Activated CD4-positive, alpha-beta memory T cell treated with anti-CD3 and anti-CD28 coated beads, Interleukin-2, amount 10 ng/mL, durations not matched to agents 7 days and 5 days (primary cell): Measurements from ENCODE around the gene CYFIP2. TPM values are rescaled to one million over a fixed set of nuclear protein-coding genes. Genes with fewer than 3 reads are reported as not detected.

Experiments
- CTCF ChIA-PET: fragments of 350-600 bp; sonication (Branson Sonifier 250); formaldehyde crosslinking; loops from one replicate; lab custom pipeline; 2021; ENCODE audit warnings: antibody characterized with exemption, inconsistent platforms; lab: Charles Lee
- POLR2A ChIA-PET: fragments of 350-600 bp; sonication (Branson Sonifier 250); formaldehyde crosslinking; loops from one replicate; lab custom pipeline; 2021; ENCODE audit warnings: antibody characterized with exemption; lab: Charles Lee
- DNase-seq: peaks from one replicate; pipeline ENCODE4 v3.0.0-alpha.2; 2020
- H3K27ac Mint-ChIP-seq: one replicate; pipeline ENCODE4 v1.8.0; 2021; ENCODE audit warnings: mild to moderate bottlenecking, mixed read lengths
- H3K27me3 Mint-ChIP-seq: one replicate; pipeline ENCODE4 v1.8.0; 2021; ENCODE audit warnings: mixed read lengths
- H3K36me3 Mint-ChIP-seq: one replicate; pipeline ENCODE4 v1.8.0; 2021; ENCODE audit warnings: low read depth, mixed read lengths
- H3K4me1 Mint-ChIP-seq: one replicate; pipeline ENCODE4 v1.8.0; 2021; ENCODE audit warnings: mixed read lengths
- H3K4me3 Mint-ChIP-seq: one replicate; pipeline ENCODE4 v1.8.0; 2021; ENCODE audit warnings: mild to moderate bottlenecking, mixed read lengths
- H3K9me3 Mint-ChIP-seq: one replicate; pipeline ENCODE4 v1.8.0; 2021; ENCODE audit warnings: mixed read lengths
- total RNA-seq, 2 experiments: library from RNA; stranded (reverse); gene quantifications; one replicate each; pipeline ENCODE4 v1.2.3, GENCODE V29; 2021

The CYFIP2 gene
- total RNA-seq, 2 experiments from 2014 or later, result 337 to 354 TPM

DNA sequence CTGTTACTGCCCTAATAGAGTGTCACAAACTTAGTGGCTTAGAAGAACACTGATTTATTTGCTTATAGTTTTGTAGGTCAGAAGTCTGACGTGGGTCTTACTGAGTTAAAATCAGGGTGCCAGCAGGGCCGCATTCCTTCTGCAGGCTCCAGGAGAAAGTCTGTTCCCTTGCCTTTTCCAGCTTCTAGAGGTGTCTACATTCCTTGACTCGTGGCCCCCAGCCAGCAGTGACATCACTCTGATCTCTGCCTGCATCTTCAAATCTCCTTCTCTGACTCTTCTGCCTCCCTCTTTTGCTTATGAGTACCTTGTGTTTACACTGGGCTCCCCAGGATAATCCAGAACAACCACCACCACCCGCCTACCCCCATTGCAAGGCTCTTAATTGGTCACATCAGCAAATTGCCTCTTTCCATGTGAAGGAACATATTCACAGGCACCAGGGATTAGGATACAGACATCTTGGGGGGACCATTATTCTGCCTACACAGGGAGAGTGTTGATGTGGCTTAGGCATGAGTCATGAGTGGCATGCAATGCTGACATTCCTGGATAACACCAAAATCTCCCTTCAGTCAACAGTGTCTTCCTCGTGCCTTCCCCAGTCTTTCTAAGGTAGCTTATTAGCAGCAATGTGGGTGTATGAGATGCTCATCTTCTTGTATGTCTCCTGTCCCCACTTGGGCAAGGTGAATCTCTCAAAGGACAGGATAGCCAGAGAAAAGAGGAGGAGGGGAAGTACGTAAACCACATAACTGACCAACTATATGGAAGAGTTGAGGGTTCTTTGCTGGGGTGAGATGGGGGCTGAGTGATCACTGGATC is 24.4 kb downstream of the CYFIP2 start:
- peaks cover 80% of the 10 kb centered on the region for H3K36me3 Mint-ChIP-seq
- no peak overlapping the region for H3K4me3 Mint-ChIP-seq
- CTCF ChIA-PET, result no interaction called here
- DNase-seq, result no peak
- no peaks in the 10 kb centered on the region for H3K9me3 Mint-ChIP-seq
- H3K27me3 Mint-ChIP-seq, result no peaks in the 10 kb centered on the region
- peaks cover 46% of the 10 kb centered on the region for H3K4me1 Mint-ChIP-seq
- POLR2A ChIA-PET, result interaction anchor here (0.7 kb wide), 1 partner anchor 140 kb away, joined by 3 read pairs; no protein-coding TSS in a partner anchor
- no peak overlapping the region for H3K27ac Mint-ChIP-seq

DNA sequence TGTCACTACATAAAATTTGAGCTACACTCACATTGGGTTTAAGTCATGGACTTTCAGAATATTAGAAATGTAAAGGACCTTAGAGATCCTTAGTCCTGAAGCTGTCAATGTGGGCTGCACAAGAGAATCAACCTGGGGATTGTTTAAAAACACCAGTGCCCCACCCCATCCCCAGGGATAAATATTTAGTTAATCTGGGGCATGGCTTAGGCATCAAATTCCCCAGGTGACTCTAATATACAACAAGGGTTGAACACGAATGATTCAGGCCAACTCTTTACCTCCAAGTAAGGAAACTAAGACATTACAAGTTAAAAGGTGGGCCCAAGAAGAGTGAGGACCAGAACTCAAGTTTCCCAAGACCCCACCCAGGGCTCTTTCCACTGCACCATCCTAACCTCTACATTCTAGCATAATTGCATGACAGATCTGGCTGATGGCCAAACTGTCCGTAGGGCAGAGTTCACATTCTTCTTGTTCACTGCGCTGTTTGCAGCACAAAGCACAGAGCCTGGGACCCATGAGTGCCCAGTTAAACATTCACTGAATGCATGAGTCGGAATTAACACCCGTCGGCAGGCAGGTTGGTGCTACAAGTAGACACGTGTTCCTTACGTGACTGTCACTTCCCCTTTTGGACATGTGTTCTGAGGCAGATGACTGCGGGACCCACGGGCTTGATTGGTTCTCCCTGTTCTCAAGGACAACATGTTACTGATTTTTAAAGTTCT is 25.2 kb downstream of the CYFIP2 start:
- CTCF ChIA-PET, result no interaction called here
- Mint-ChIP-seq H3K4me1 (peaks cover 50% of the 10 kb centered on the region), H3K9me3 (no peaks in the 10 kb centered on the region), H3K27ac (no peak overlapping the region), H3K4me3 (no peak overlapping the region), H3K36me3 (peaks cover 82% of the 10 kb centered on the region), H3K27me3 (no peaks in the 10 kb centered on the region)
- no peak for DNase-seq
- POLR2A ChIA-PET, result interaction anchor here (0.7 kb wide), 1 partner anchor 141 kb away, joined by 3 read pairs; no protein-coding TSS in a partner anchor

DNA sequence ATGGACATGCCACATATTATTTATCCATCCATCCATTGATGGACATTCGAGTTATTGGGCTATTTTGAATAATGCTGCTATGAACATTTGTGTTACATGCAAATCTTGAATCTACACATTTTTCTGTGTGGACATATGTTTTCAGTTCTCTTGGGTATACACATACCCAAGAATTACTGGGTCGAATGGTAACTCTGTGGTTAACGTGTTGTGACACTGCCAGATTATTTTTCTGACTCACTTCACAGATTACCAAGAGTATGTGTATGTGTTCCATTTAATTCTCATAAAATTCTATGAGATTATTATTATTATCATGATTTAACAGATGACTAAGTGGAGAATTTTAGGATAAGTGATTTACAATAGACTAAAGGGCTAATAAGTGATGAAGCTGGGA is 26.7 kb downstream of the CYFIP2 start:
- POLR2A ChIA-PET, result interaction anchor here (1.1 to 1.8 kb wide), 2 partner anchors 9 to 19 kb away, joined by 4 read pairs; no protein-coding TSS in a partner anchor
- Mint-ChIP-seq H3K4me1 (peaks cover 56% of the 10 kb centered on the region), H3K9me3 (no peaks in the 10 kb centered on the region), H3K27me3 (no peaks in the 10 kb centered on the region), H3K27ac (no peak overlapping the region), H3K36me3 (peaks cover 90% of the 10 kb centered on the region), H3K4me3 (no peak overlapping the region)
- DNase-seq, result no peak
- CTCF ChIA-PET, result no interaction called here

DNA sequence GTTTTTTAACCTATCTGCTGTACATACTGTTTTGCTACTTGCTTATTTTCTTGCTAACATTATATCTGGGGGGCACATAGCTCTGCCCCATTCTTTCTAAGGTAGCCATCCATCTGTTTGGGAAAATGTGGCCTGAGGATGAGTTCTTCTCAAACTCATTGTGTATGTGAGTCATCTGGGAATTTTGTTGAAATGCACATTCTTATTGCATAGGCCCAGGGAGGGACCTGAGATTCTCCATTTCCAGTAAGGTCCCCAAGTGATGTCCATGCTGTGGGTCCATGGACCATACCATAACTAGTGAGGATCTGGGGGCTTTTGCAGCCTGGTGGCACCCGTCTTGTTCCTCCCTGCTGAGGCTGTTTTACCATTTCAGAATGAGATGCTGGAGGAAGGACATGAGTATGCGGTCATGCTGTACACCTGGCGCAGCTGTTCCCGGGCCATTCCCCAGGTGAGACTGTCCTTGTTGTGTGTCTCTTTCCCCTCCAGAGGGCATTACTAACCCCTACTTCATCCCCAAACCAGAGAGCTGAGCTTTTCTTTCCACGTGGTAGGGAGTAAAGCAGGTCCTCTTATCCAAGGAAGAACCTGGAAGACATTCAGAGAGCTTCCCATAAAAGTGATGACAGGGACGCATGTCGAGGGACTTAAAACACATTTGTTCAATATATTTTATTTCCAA is 28.6 kb downstream of the CYFIP2 start:
- H3K27me3 Mint-ChIP-seq, result no peaks in the 10 kb centered on the region
- peaks cover 86% of the 10 kb centered on the region for H3K36me3 Mint-ChIP-seq
- H3K27ac Mint-ChIP-seq, result peak overlapping the region; percentile 1
- no peak for DNase-seq
- H3K4me1 Mint-ChIP-seq, result peaks cover 41% of the 10 kb centered on the region
- H3K4me3 Mint-ChIP-seq, result no peak overlapping the region
- H3K9me3 Mint-ChIP-seq, result no peaks in the 10 kb centered on the region
- ChIA-PET CTCF (interaction anchor here (1.2 kb wide), 1 partner anchor 9 kb away, joined by 3 read pairs; no protein-coding TSS in a partner anchor), POLR2A (interaction anchor here (1.0 to 1.8 kb wide), 3 partner anchors 11 to 28 kb away, joined by 3 to 5 read pairs (median 4); no protein-coding TSS in a partner anchor)

DNA sequence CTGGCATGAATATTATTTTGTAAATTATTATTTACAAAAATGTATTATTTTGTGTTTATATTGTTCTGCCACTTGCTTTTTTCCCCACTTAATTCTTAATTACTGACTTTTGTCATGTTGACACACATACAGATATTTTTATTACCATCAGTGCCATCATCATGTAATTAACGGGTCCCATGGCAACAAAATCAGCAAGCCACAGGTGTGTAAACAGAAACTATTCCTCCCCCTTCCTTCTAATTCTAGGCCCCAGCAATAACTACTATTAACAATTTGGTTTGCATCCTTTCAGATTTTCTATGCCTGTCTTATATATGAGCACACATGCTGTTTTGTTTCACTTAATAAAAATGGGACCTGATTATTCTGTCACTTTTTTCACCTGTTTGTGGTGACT is 29.3 kb downstream of the CYFIP2 start:
- ChIA-PET POLR2A (interaction anchor here (7.3 kb wide), 1 partner anchor 22 kb away, joined by 30 read pairs; no protein-coding TSS in a partner anchor), CTCF (interaction anchor here (1.2 kb wide), 1 partner anchor 8 kb away, joined by 3 read pairs; no protein-coding TSS in a partner anchor)
- no peaks in the 10 kb centered on the region for H3K27me3 Mint-ChIP-seq
- peak overlapping the region; percentile 15 for H3K27ac Mint-ChIP-seq
- peaks cover 37% of the 10 kb centered on the region for H3K4me1 Mint-ChIP-seq
- no peaks in the 10 kb centered on the region for H3K9me3 Mint-ChIP-seq
- peaks cover 86% of the 10 kb centered on the region for H3K36me3 Mint-ChIP-seq
- DNase-seq, result no peak
- no peak overlapping the region for H3K4me3 Mint-ChIP-seq

DNA sequence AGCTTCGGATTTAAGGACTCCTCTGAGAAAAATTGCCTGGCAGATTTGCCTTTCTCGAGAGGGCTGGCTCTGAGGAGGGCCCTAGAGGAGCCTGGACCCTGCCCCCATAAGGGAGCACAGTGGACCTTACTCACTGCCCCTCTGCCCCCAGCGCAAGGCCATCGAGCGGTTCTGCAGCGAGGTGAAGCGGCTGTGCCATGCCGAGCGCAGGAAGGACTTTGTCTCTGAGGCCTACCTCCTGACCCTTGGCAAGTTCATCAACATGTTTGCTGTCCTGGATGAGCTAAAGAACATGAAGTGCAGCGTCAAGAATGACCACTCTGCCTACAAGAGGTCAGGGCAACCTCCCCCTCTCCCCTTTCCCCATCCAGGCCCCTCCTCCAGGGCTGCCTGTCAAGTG is 34.6 kb downstream of the CYFIP2 start:
- DNase-seq, result no peak
- Mint-ChIP-seq H3K36me3 (peaks cover 84% of the 10 kb centered on the region), H3K4me3 (no peak overlapping the region), H3K27me3 (no peaks in the 10 kb centered on the region), H3K4me1 (peaks cover 39% of the 10 kb centered on the region), H3K27ac (no peak overlapping the region), H3K9me3 (no peaks in the 10 kb centered on the region)
- POLR2A ChIA-PET, result interaction anchor here (1.6 to 7.3 kb wide), 4 partner anchors 25 to 158 kb away, joined by 4 to 30 read pairs (median 6); partner anchors contain the start of gene MED7
- CTCF ChIA-PET, result no interaction called here

DNA sequence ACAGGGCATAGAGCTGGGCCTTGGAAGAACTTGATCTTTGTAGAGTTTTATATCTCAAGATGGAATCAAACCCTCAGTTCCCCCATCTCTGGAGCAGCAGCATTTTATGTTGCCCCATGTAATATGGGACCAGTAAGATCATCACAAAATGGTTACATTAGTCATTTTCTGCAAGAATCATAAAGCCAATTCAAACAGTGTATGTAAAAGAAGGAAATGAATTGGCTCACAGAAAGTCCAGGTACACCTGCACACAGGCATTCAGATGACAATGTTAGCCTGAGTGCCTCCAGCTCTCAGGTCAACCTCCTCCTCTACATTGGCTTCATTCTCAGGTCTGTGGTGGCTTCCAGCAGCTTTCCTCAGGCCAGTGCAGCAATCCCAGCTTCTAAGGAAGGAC is 35.1 kb downstream of the CYFIP2 start:
- Mint-ChIP-seq H3K27me3 (no peaks in the 10 kb centered on the region), H3K4me3 (no peak overlapping the region), H3K27ac (peak overlapping the region; percentile 44), H3K9me3 (no peaks in the 10 kb centered on the region), H3K36me3 (peaks cover 84% of the 10 kb centered on the region), H3K4me1 (peaks cover 42% of the 10 kb centered on the region)
- DNase-seq, result no peak
- ChIA-PET POLR2A (interaction anchor here (1.6 to 7.3 kb wide), 4 partner anchors 25 to 159 kb away, joined by 4 to 30 read pairs (median 6); partner anchors contain the start of gene MED7), CTCF (interaction anchor here (1.1 kb wide), 1 partner anchor 158 kb away, joined by 3 read pairs; the partner anchor contains the start of gene MED7)

DNA sequence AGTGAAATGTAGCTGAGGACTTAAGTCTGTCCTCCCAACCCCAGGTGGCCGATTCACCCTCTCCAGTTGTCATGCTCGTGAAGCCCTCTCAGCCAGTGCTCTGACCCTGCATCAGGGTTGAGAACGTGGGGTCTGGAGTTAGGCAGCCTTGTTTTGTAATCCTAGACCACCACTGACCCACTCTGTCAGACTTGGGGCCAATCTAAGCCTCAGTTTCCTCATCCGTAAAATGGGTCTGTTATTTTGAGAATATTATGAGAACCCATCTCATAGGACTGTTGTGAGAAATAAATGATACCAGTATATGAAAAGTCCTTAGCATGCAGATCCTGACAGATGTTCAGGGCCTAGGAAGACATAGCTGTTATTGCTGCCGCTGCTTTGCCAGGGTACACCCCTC is 37.1 kb downstream of the CYFIP2 start:
- Mint-ChIP-seq H3K4me3 (no peak overlapping the region), H3K27me3 (no peaks in the 10 kb centered on the region), H3K4me1 (peaks cover 56% of the 10 kb centered on the region), H3K9me3 (peaks cover 2% of the 10 kb centered on the region), H3K27ac (peak overlapping the region; percentile 93), H3K36me3 (peaks cover 85% of the 10 kb centered on the region)
- no peak for DNase-seq
- POLR2A ChIA-PET, result interaction anchor here (1.1 to 1.7 kb wide), 8 partner anchors 14 to 136 kb away, joined by 3 to 19 read pairs (median 4); partner anchors contain the start of genes CYFIP2 and ITK
- CTCF ChIA-PET, result interaction anchor here (0.8 to 3.2 kb wide), 9 partner anchors 8 to 54 kb away, joined by 3 to 21 read pairs (median 7); no protein-coding TSS in a partner anchor

DNA sequence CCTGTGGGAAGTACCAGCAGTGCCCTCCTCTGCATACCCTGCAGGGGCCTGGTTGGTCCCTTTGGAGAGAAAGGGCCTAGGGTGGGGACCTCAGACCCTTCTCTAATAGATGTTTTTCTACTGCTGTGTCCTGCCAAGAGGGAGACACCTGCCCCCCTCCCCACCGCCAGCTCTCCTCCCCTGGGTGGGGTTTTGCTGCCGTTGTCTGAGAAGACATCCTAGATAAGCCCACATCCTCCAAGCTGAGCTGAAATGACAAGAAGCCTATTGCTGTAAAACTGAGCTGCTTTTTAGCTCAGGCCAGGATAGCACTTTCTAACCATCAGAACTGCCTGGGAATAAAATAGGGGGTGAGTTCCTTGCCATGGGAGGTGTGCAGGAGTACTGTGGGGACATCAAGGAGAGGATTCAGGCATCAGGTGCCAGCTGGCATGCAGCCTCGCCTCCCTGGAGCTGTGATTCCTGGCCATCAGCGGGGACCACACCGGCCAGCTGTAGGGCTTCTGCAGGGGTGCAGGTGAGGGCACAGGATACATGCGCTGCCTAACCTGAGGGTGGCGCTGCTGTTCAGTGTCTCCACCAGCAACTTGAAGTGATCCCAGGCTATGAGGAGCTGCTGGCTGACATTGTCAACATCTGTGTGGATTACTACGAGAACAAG is 37.9 kb downstream of the CYFIP2 start:
- Mint-ChIP-seq H3K4me3 (peak overlapping the region; percentile 60), H3K36me3 (peaks cover 86% of the 10 kb centered on the region)
- POLR2A ChIA-PET, result interaction anchor here (0.7 to 1.7 kb wide), 15 partner anchors 9 to 161 kb away, joined by 3 to 19 read pairs (median 4); partner anchors contain the start of genes CYFIP2 and MED7

DNA sequence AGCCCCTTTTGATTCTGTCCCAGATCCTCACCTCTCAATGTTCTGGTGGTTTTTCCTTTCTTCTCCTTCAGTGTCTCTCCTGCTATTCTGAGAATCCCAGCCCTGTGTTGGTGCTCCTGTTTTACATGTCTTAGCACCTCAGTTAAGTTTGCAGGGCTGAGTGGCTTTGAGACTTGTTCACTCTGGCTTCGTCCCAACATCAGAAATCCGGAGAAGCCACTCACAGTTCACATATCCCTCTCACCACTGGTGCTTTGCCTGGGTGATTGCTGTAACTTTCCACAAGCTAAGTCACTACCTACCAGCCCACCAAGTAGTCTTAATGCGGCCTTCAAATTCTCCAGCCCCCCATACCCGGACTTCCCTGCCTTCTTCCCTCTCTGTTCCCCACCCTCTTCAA is 40.2 kb downstream of the CYFIP2 start:
- peaks cover 2% of the 10 kb centered on the region for H3K9me3 Mint-ChIP-seq
- peaks cover 88% of the 10 kb centered on the region for H3K36me3 Mint-ChIP-seq
- no peaks in the 10 kb centered on the region for H3K27me3 Mint-ChIP-seq
- POLR2A ChIA-PET, result interaction anchor here (0.8 to 5.3 kb wide), 8 partner anchors 33 to 163 kb away, joined by 3 to 36 read pairs (median 7); partner anchors contain the start of genes ITK and MED7
- H3K27ac Mint-ChIP-seq, result peak overlapping the region; percentile 87
- CTCF ChIA-PET, result interaction anchor here (1.1 to 4.6 kb wide), 4 partner anchors 21 to 158 kb away, joined by 3 to 41 read pairs (median 15); no protein-coding TSS in a partner anchor
- H3K4me3 Mint-ChIP-seq, result peak overlapping the region; percentile 31
- no peak for DNase-seq
- H3K4me1 Mint-ChIP-seq, result peaks cover 72% of the 10 kb centered on the region

More for the DNA sequence above, 37.9 kb downstream of the CYFIP2 start:
- peaks cover 2% of the 10 kb centered on the region for H3K9me3 Mint-ChIP-seq
- DNase-seq, result peak; percentile 65
- H3K27me3 Mint-ChIP-seq, result no peaks in the 10 kb centered on the region
- peak overlapping the region; percentile 93 for H3K27ac Mint-ChIP-seq
- CTCF ChIA-PET, result interaction anchor here (0.6 to 3.2 kb wide), 15 partner anchors 9 to 161 kb away, joined by 3 to 21 read pairs (median 4); partner anchors contain the start of gene MED7
- H3K4me1 Mint-ChIP-seq, result peaks cover 64% of the 10 kb centered on the region
